PC-9 (cell line): ENCODE measurements around the gene IL11.

Experiments
- EZH2 ChIP-seq: fragments of 200-600 bp; sonication (generic); IDR thresholded peaks from 2 replicates; pipeline ENCODE4 v1.8.0; 2017; ENCODE audit warnings: antibody characterized with exemption, low read depth
- TF ChIP-seq, protein P1 (sequence below): fragments of 200-600 bp; sonication (generic); conservative IDR thresholded peaks from 2 replicates; pipeline ENCODE4 v1.6.1; 2017; ENCODE audit warnings: mixed run types, antibody characterized with exemption, mild to moderate bottlenecking, moderate library complexity

DNA sequence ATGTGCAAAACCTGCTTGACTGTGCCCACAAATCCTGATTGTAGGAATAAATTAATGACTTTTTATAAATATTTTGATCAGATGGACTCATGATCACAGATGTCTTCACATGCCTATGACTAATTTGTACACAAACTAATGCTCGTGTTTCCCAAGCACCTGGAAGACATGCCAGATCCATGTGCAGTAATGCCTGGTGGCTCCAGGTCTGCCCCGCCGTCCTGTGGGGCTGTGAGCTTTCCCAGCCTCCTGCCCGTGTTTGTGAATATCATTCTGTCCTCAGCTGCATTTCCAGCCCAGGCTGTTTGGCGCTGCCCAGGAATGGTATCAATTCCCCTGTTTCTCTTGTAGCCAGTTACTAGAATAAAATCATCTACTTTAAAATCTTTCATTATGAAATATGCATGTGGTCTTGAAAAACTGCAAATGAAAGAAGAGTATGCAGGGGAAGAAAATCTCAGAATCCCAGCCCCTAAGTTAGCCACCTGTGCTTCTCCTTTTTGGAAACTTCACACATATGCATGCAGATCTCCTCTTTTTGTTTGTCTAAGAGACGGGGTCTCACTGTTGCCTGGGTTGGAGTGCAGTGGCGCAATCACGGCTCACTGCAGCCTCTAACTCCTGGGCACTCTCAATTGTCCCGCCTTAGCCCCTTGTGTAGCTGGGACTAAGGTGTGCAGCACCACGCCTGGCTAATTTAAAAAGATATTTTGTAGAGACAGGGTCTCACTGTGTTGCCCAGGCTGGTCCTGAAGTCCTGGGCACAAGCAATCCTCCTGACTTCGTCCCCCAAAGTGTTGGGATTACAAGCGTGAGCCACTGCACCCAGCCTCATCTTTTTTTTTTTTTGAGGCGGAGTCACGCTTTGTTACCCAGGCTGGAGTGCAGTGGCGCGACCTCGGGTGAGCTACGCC is 21.7 kb upstream of the IL11 start:
- TF ChIP-seq, protein P1, sequence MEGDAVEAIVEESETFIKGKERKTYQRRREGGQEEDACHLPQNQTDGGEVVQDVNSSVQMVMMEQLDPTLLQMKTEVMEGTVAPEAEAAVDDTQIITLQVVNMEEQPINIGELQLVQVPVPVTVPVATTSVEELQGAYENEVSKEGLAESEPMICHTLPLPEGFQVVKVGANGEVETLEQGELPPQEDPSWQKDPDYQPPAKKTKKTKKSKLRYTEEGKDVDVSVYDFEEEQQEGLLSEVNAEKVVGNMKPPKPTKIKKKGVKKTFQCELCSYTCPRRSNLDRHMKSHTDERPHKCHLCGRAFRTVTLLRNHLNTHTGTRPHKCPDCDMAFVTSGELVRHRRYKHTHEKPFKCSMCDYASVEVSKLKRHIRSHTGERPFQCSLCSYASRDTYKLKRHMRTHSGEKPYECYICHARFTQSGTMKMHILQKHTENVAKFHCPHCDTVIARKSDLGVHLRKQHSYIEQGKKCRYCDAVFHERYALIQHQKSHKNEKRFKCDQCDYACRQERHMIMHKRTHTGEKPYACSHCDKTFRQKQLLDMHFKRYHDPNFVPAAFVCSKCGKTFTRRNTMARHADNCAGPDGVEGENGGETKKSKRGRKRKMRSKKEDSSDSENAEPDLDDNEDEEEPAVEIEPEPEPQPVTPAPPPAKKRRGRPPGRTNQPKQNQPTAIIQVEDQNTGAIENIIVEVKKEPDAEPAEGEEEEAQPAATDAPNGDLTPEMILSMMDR = no peak
- no peak for TF ChIP-seq EZH2
